K562 (cell line): ENCODE data around the gene SIGLEC14. TPM values are rescaled to one million over a fixed set of nuclear protein-coding genes. Genes with fewer than 3 reads are reported as not detected.
"Not testable (repeated sequence)": the region's sequence is repeated elsewhere in the genome, so short reads cannot be mapped to it uniquely, and the experiment has no call there.

Source experiments
- ATAC-seq: fragments of 200-7000 bp; cut with Tn5 transposase; 3 replicates; pipeline ENCODE4 v1.9.1; 2020; ENCODE audit warnings: moderate library complexity
- Bru-seq: library from RNA; stranded (reverse); fragments of 400-500 nt; gene quantifications from one replicate; lab custom pipeline; 2021; lab: Mats Ljungman, UMichigan
- BruChase-seq, 2 experiments: library from RNA; stranded (reverse); fragments of 400-500 nt; gene quantifications; one replicate each; lab custom pipeline; 2021; lab: Mats Ljungman, UMichigan
- BruUV-seq: library from RNA; stranded (reverse); fragments of 400-500 nt; replicated peaks from 2 replicates; lab custom pipeline; 2021; lab: Mats Ljungman, UMichigan
- CTCF ChIA-PET: fragments of 300-600 bp; formaldehyde crosslinking; extraction: SDS; loops from one replicate; lab custom pipeline; 2021; ENCODE audit warnings: low intra/inter-chr PET ratio; lab: Yijun Ruan, JAX
- POLR2A ChIA-PET: fragments of 300-600, 350-650 bp; sonication (Branson Sonifier 250); formaldehyde crosslinking; extraction: SDS; loops from one replicate; lab custom pipeline; 2021; ENCODE audit warnings: antibody characterized with exemption, inconsistent platforms; lab: Yijun Ruan, JAX
- DNase-seq, 4 experiments: peaks; one replicate each; pipeline versions ENCODE4 v3.0.0 to v3.0.0-alpha.2; 2011 to 2018; ENCODE audit warnings: low spot score in 3 of 4, mixed read lengths in 3 of 4; ENCODE audit errors: extremely low read depth in 1 of 4
- FAIRE-seq: peaks from 2 replicates; lab custom pipeline; 2011; peaks lifted over from hg19 to GRCh38; lab: Jason Lieb, UNC
- H2AFZ ChIP-seq: 2 replicates; pipeline ENCODE4 v1.6.0; 2011; ENCODE audit warnings: low read depth, low read length, control low read depth, inconsistent platforms
- H3K27ac ChIP-seq: fragments of 200-600 bp; 3 replicates; pipeline ENCODE4 v1.8.0; 2011; ENCODE audit warnings: low read depth, mild to moderate bottlenecking, control low read depth, inconsistent platforms, low read length, moderate library complexity, mixed read lengths; ENCODE audit errors: extremely low read depth
- H3K27me3 ChIP-seq, 2 experiments: fragments of 300-600 bp in 1 of 2; 2 replicates in 1 of 2; 3 replicates in 1 of 2; pipeline versions ENCODE4 v1.6.0 to v1.8.0; 2011; ENCODE audit warnings: inconsistent platforms in 2 of 2, low read length in 2 of 2, mild to moderate bottlenecking in 1 of 2, mixed read lengths in 1 of 2, moderate library complexity in 1 of 2; ENCODE audit not compliant: control insufficient read depth in 2 of 2, insufficient read depth in 2 of 2
- H3K36me3 ChIP-seq: fragments of 300-600 bp; 3 replicates; pipeline ENCODE4 v1.8.0; 2011; ENCODE audit warnings: mild to moderate bottlenecking, low read length, inconsistent platforms; ENCODE audit not compliant: control insufficient read depth, insufficient read depth
- H3K4me1 ChIP-seq, 2 experiments: fragments of 200-600 bp in 1 of 2; replicated peaks in 1 of 2; 2 replicates in 1 of 2; 3 replicates in 1 of 2; pipeline versions ENCODE4 v1.5.1 to v1.8.0; 2011; ENCODE audit warnings: inconsistent platforms in 2 of 2, low read length in 2 of 2, mild to moderate bottlenecking in 1 of 2, mixed read lengths in 1 of 2, moderate library complexity in 1 of 2; ENCODE audit not compliant: control insufficient read depth in 2 of 2, insufficient read depth in 2 of 2
- H3K4me2 ChIP-seq: 2 replicates; pipeline ENCODE4 v1.6.1; 2011; ENCODE audit warnings: low read length, control low read depth, inconsistent platforms, mixed read lengths; ENCODE audit not compliant: insufficient read depth
- H3K4me3 ChIP-seq: fragments of 200-600 bp; sonication (generic), shearing (Covaris generic); 2 replicates; pipeline ENCODE4 v1.5.1; 2016; ENCODE audit warnings: control low read depth, inconsistent platforms
- H3K79me2 ChIP-seq: fragments of 200-600 bp; 3 replicates; pipeline ENCODE4 v1.8.0; 2011; ENCODE audit warnings: low read length, inconsistent platforms; ENCODE audit not compliant: control insufficient read depth, insufficient read depth
- H3K9ac ChIP-seq, 2 experiments: 2 replicates each; pipeline versions ENCODE4 v1.6.0 to v1.6.1; 2011; ENCODE audit warnings: low read depth in 2 of 2, low read length in 2 of 2, control low read depth in 1 of 2, inconsistent platforms in 1 of 2, mild to moderate bottlenecking in 1 of 2, mixed read lengths in 1 of 2; ENCODE audit not compliant: insufficient read depth in 1 of 2
- H3K9me1 ChIP-seq: one replicate; pipeline ENCODE4 v1.6.0; 2011; ENCODE audit warnings: inconsistent platforms, mild to moderate bottlenecking, low read length, moderate library complexity; ENCODE audit not compliant: control insufficient read depth, insufficient read depth
- H3K9me3 ChIP-seq: replicated peaks from 2 replicates; pipeline ENCODE4 v1.5.1; 2011; ENCODE audit warnings: low read depth, low read length, inconsistent platforms; ENCODE audit not compliant: control insufficient read depth, insufficient read depth
- H4K20me1 ChIP-seq: replicated peaks from 2 replicates; pipeline ENCODE4 v1.6.1; 2011; ENCODE audit warnings: low read length, inconsistent platforms, mixed read lengths; ENCODE audit not compliant: control insufficient read depth, insufficient read depth
- WGBS: fragments of 100-300 bp; shearing (Covaris generic); methylation state at CpG from one replicate; pipeline ENCODE4 v1.1.6; 2016; ENCODE audit warnings: low coverage, mixed read lengths; ENCODE audit not compliant: insufficient coverage; ENCODE audit errors: missing lambda C conversion rate; 5-methylcytosine and 5-hydroxymethylcytosine counted together
- in situ Hi-C: fragments of 300-500 bp; cut with MboI; formaldehyde crosslinking; loops from 4 replicates; pipeline ENCODE4 v1.15.0; 2018; ENCODE audit warnings: inconsistent platforms, mixed read lengths
- intact Hi-C: fragments of 100-400 bp; cut with micrococcal nuclease; formaldehyde crosslinking; loops from 2 replicates; pipeline ENCODE4 v1.14.2; 2022
- long read RNA-seq, 3 experiments: library from polyadenylated mRNA in 2 of 3; library from RNA in 1 of 3; unstranded in 2 of 3; stranded (forward) in 1 of 3; transcript quantifications; one replicate each; pipeline ENCODE4 v2.0.0, GENCODE V29; 2019 to 2022
- polyA minus RNA-seq, 3 experiments: library from RNA; depleted of rRNA, polyadenylated mRNA; stranded (reverse); fragments of >200 nt; gene quantifications; 2 replicates each; pipeline ENCODE4 v1.2.3, GENCODE V29; 2011
- polyA plus RNA-seq, 8 experiments: library from polyadenylated mRNA; depleted of rRNA in 4 of 8; stranded (reverse) in 5 of 8; unstranded in 3 of 8; fragments of >200 nt; fragmentation: Nextera tagmentation in 2 of 8; fragmentation: Illumina TruSeq in 1 of 8; extraction: Ambion mirVana in 2 of 8; extraction: Trizol in 1 of 8; gene quantifications; 2 replicates each; pipeline versions ENCODE4 v1.2.1 to v1.2.3, GENCODE V29; 2011 to 2014; ENCODE audit warnings: inconsistent platforms in 1 of 8, missing spikeins in 1 of 8
- total RNA-seq, 7 experiments: library from RNA; depleted of rRNA in 6 of 7; stranded (reverse); fragments of >200 nt in 6 of 7; fragmentation: Illumina TruSeq in 2 of 7; extraction: Trizol in 2 of 7; gene quantifications; 2 replicates each; pipeline versions ENCODE4 v1.2.1 to v1.2.3, GENCODE V29; 2011 to 2021; ENCODE audit warnings: low replicate concordance in 1 of 7

Gene SIGLEC14, protein sequence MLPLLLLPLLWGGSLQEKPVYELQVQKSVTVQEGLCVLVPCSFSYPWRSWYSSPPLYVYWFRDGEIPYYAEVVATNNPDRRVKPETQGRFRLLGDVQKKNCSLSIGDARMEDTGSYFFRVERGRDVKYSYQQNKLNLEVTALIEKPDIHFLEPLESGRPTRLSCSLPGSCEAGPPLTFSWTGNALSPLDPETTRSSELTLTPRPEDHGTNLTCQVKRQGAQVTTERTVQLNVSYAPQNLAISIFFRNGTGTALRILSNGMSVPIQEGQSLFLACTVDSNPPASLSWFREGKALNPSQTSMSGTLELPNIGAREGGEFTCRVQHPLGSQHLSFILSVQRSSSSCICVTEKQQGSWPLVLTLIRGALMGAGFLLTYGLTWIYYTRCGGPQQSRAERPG
- not detected in 2 replicates for total RNA-seq (2011; cell fraction: chromatin; rRNA removed; ENCODE audit: low replicate concordance)
- not detected in 2 replicates for total RNA-seq (2011; cell fraction: nucleolus; rRNA removed)
- not detected in 2 replicates for total RNA-seq (2011; cell fraction: nucleoplasm; rRNA removed)
- total RNA-seq (2014; rRNA removed) (not detected in 2 replicates), total RNA-seq (2014; rRNA removed; fragmentation: Illumina TruSeq; extraction: Trizol) (not detected in 2 replicates), total RNA-seq (2015; rRNA removed; fragmentation: Illumina TruSeq; extraction: Trizol) (0.19 TPM in 1 of 2 replicates, not detected in the other), total RNA-seq (2021) (not detected in 2 replicates), polyA plus RNA-seq (2011; rRNA removed) (not detected in 2 replicates), polyA plus RNA-seq (2014; fragmentation: Illumina TruSeq; extraction: Trizol) (not detected in 2 replicates), polyA plus RNA-seq (2014; fragmentation: Nextera tagmentation; extraction: Ambion mirVana) (not detected), polyA plus RNA-seq (2014; rRNA removed) (not detected in 2 replicates), polyA minus RNA-seq (2011; rRNA and poly(A)+ RNA removed) (not detected in 2 replicates), Bru-seq, nascent RNA (not detected), BruChase-seq, experiment 1, labeled RNA remaining after a 2-hour chase (not detected), BruChase-seq, experiment 2, labeled RNA remaining after a 6-hour chase (not detected)
- 0.07 TPM in 1 of 2 replicates, not detected in the other for polyA plus RNA-seq (2011; cell fraction: cytosol; rRNA removed)
- not detected in 2 replicates for polyA plus RNA-seq (2011; cell fraction: nucleus; rRNA removed)
- polyA plus RNA-seq (2012) = 0.22 and 1.0 TPM in 2 replicates
- not detected in 2 replicates for polyA minus RNA-seq (2011; cell fraction: cytosol; rRNA and poly(A)+ RNA removed)
- polyA minus RNA-seq (2011; cell fraction: nucleus; rRNA and poly(A)+ RNA removed) = not detected in 2 replicates
- long read RNA-seq, experiment 1 = 0 reads
- long read RNA-seq, experiment 2 = 0 reads
- long read RNA-seq, experiment 3 = 0 reads

- H3K27ac ChIP-seq, H3K4me3 ChIP-seq, H3K79me2 ChIP-seq, H3K4me1 ChIP-seq, ATAC-seq, FAIRE-seq, H3K36me3 ChIP-seq, H4K20me1 ChIP-seq, BruUV-seq, CTCF ChIA-PET, H3K9me1 ChIP-seq, intact Hi-C loops, in situ Hi-C loops, H2AFZ ChIP-seq, H3K4me2 ChIP-seq, DNase-seq, POLR2A ChIA-PET, H3K9me3 ChIP-seq, H3K9ac ChIP-seq: not testable (repeated sequence)
- H3K27me3 ChIP-seq = peaks cover 20 to 44% of the 10 kb centered on the region in 2 experiments
- 4% methylated on average over 2 of the region's 10 CpGs for WGBS
Measured at GRCh38 chr19:51646730-51647129, at the start of gene SIGLEC14. Gene SIGLEC14 (minus strand): TSS chr19:51646825. CDS start chr19:51646759, 66 bp downstream.
